Thyroid gland (tissue), 4 donors: ENCODE results near the gene UNC80.

Experiments
- CTCF ChIP-seq, 6 experiments: fragments of 200-600 bp in 3 of 6; fragments of 450-650 bp in 3 of 6; sonication (generic) in 3 of 6; IDR thresholded peaks; one replicate each; pipeline ENCODE4 v1.5.1; 2016 to 2019; ENCODE audit warnings: antibody characterized with exemption in 6 of 6, mild to moderate bottlenecking in 2 of 6, inconsistent platforms in 1 of 6, moderate library complexity in 1 of 6
- POLR2A ChIP-seq, 2 donors: fragments of 450-650 bp; IDR thresholded peaks; one replicate each; pipeline ENCODE4 v1.6.1; 2017; ENCODE audit warnings: antibody characterized with exemption in 2 of 2, mild to moderate bottlenecking in 2 of 2, moderate library complexity in 1 of 2

GRCh38 chr2:209870067-209870466 is 98.4 kb downstream of the UNC80 start:
- TF ChIP-seq POLR2A (IDR thresholded peaks at IDR 0.05) (no peak), CTCF (IDR thresholded peaks at IDR 0.05) (no peak)
